ENCODE results near the gene SMOC2.
"Not testable (repeated sequence)": the region's sequence is repeated elsewhere in the genome, so short reads cannot be mapped to it uniquely, and the experiment has no call there.

SMOC2 gene

GRCh38 chr6:168676552-168677322 is 235.8 kb downstream of the SMOC2 start:
- H3K27me3 ChIP-seq (ENCODE audit: control insufficient read depth, insufficient read depth, low read length) = no peaks in the 10 kb centered on the region
- H3K9me3 ChIP-seq (ENCODE audit: control insufficient read depth, insufficient read depth, low read length) = no peaks in the 10 kb centered on the region
- H3K36me3 ChIP-seq (ENCODE audit: control insufficient read depth, insufficient read depth, low read length) = 0 out of 2 replicates have a peak, but pooled peaks cover 2% of the 10 kb centered on the region
- no peak overlapping the region for H3K27ac ChIP-seq (ENCODE audit: low read length)
- WGBS (ENCODE audit: insufficient coverage, insufficient read length) = no CpG with 5 or more reads among the region's 16 CpGs
- DNase-seq (ENCODE audit: low read depth, low spot score) = no peak
- peaks cover 5% of the 10 kb centered on the region; the same call in 1 of the 2 replicates for H3K4me1 ChIP-seq (ENCODE audit: control insufficient read depth, insufficient read depth, low read length)
- H3K4me3 ChIP-seq (ENCODE audit: low read length) = no peak overlapping the region

- not testable (repeated sequence) for H3K4me3 ChIP-seq (ENCODE audit: low read length); H3K27ac ChIP-seq (ENCODE audit: low read length); H3K9me3 ChIP-seq (ENCODE audit: control insufficient read depth, insufficient read depth, low read length); H3K27me3 ChIP-seq (ENCODE audit: control insufficient read depth, insufficient read depth, low read length); H3K36me3 ChIP-seq (ENCODE audit: control insufficient read depth, insufficient read depth, low read length); H3K4me1 ChIP-seq (ENCODE audit: control insufficient read depth, insufficient read depth, low read length); DNase-seq (ENCODE audit: low read depth, low spot score)
- no CpG with 5 or more reads among the region's 6 CpGs for WGBS (ENCODE audit: insufficient coverage, insufficient read length)
Measured at GRCh38 chr6:168677323-168677781, 236.4 kb downstream of the SMOC2 start.

DNA sequence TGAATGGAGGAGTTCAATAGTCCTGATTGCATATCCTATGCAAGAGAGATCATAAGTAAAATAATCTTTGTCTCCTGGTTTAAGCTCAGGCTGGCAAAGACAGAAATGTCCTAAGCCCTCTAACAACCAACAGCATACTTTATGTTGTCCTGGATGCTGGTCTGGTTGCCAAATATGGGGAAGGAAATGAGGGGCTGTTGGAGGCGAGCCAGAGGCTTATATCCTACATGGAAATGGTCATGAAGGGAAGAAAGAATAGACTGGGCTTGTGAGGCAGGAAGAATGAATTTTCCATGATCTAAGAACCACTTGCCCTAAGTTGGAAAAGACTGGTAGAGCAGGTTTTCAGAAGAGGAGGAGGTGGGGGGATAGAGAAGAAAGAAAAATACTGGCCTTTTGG is 237.1 kb downstream of the SMOC2 start:
- no CpG with 5 or more reads among the region's 1 CpG for WGBS (ENCODE audit: insufficient coverage, insufficient read length)
- Histone ChIP-seq H3K27ac (ENCODE audit: low read length) (no peak overlapping the region), H3K4me3 (ENCODE audit: low read length) (no peak overlapping the region), H3K27me3 (ENCODE audit: control insufficient read depth, insufficient read depth, low read length) (no peaks in the 10 kb centered on the region), H3K36me3 (ENCODE audit: control insufficient read depth, insufficient read depth, low read length) (0 out of 2 replicates have a peak, but pooled peaks cover 2% of the 10 kb centered on the region), H3K4me1 (ENCODE audit: control insufficient read depth, insufficient read depth, low read length) (peaks cover 5% of the 10 kb centered on the region; the same call in 1 of the 2 replicates), H3K9me3 (ENCODE audit: control insufficient read depth, insufficient read depth, low read length) (no peaks in the 10 kb centered on the region)
- DNase-seq (ENCODE audit: low read depth, low spot score) = no peak

GRCh38 chr6:168678588-168678987 is 237.6 kb downstream of the SMOC2 start:
- H3K4me1 ChIP-seq (ENCODE audit: control insufficient read depth, insufficient read depth, low read length) = peaks cover 6% of the 10 kb centered on the region; the same call in 1 of the 2 replicates
- no peak for DNase-seq (ENCODE audit: low read depth, low spot score)
- 0 out of 2 replicates have a peak, but pooled peaks cover 2% of the 10 kb centered on the region for H3K36me3 ChIP-seq (ENCODE audit: control insufficient read depth, insufficient read depth, low read length)
- no CpG with 5 or more reads among the region's 5 CpGs for WGBS (ENCODE audit: insufficient coverage, insufficient read length)
- H3K9me3 ChIP-seq (ENCODE audit: control insufficient read depth, insufficient read depth, low read length) = no peaks in the 10 kb centered on the region
- no peak overlapping the region for H3K27ac ChIP-seq (ENCODE audit: low read length)
- H3K27me3 ChIP-seq (ENCODE audit: control insufficient read depth, insufficient read depth, low read length) = no peaks in the 10 kb centered on the region
- H3K4me3 ChIP-seq (ENCODE audit: low read length) = no peak overlapping the region

DNA sequence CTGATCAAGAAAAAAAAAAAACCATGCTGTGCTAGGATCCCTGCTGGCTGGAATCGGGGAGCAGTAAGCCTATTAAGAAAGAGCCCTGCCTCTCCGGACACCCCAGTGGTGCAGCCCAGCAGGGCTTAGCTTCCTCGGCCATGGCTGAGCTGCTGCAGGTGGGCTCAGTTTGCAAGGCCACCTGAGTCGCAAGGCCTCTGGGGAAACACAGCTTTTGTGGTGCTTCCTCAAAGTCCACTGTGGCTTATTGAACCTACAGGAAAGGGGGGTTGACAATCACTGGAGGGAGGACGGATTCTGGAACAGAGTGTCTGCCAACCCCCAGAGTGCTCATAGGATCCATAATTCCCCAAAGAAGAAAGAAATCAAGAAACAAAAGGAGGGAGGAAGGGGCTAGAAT is 240.8 kb downstream of the SMOC2 start:
- Histone ChIP-seq H3K36me3 (ENCODE audit: control insufficient read depth, insufficient read depth, low read length) (no peaks in the 10 kb centered on the region), H3K4me1 (ENCODE audit: control insufficient read depth, insufficient read depth, low read length) (peaks cover 7% of the 10 kb centered on the region; the same call in 1 of the 2 replicates), H3K27ac (ENCODE audit: low read length) (no peak overlapping the region), H3K4me3 (ENCODE audit: low read length) (no peak overlapping the region), H3K9me3 (ENCODE audit: control insufficient read depth, insufficient read depth, low read length) (no peaks in the 10 kb centered on the region), H3K27me3 (ENCODE audit: control insufficient read depth, insufficient read depth, low read length) (no peaks in the 10 kb centered on the region)
- DNase-seq (ENCODE audit: low read depth, low spot score) = no peak
- WGBS (ENCODE audit: insufficient coverage, insufficient read length) = no CpG with 5 or more reads among the region's 5 CpGs

- H3K4me1 ChIP-seq (ENCODE audit: control insufficient read depth, insufficient read depth, low read length) = peaks cover 4% of the 10 kb centered on the region
- H3K36me3 ChIP-seq (ENCODE audit: control insufficient read depth, insufficient read depth, low read length) = no peaks in the 10 kb centered on the region
- H3K9me3 ChIP-seq (ENCODE audit: control insufficient read depth, insufficient read depth, low read length) = no peaks in the 10 kb centered on the region
- WGBS (ENCODE audit: insufficient coverage, insufficient read length) = no CpG with 5 or more reads among the region's 11 CpGs
- H3K4me3 ChIP-seq (ENCODE audit: low read length) = no peak overlapping the region
- H3K27ac ChIP-seq (ENCODE audit: low read length) = no peak overlapping the region
- DNase-seq (ENCODE audit: low read depth, low spot score) = no peak
- H3K27me3 ChIP-seq (ENCODE audit: control insufficient read depth, insufficient read depth, low read length) = no peaks in the 10 kb centered on the region
Measured at GRCh38 chr6:168683621-168684020, 242.6 kb downstream of the SMOC2 start.

DNA sequence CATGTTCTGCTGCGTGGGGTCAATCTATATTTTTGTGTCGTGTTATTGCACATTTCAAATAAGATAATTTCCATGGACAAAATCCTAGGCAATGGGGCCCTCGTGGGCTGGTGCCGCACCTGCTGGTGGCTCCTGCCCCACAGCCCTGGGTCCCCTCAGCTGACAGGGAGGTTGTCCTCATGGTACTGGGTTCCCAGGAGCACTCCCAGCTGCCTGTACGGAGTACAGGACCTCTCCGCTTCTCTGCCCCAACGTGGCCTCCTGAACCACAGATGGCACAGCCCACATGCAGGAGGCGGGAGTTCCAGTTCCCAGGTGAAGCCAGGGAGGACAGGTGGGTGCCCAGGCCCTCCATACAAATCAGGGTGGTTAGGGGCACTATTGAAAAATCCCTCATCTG is 243.5 kb downstream of the SMOC2 start:
- H3K36me3 ChIP-seq (ENCODE audit: control insufficient read depth, insufficient read depth, low read length) = no peaks in the 10 kb centered on the region
- no CpG with 5 or more reads among the region's 8 CpGs for WGBS (ENCODE audit: insufficient coverage, insufficient read length)
- H3K9me3 ChIP-seq (ENCODE audit: control insufficient read depth, insufficient read depth, low read length) = no peaks in the 10 kb centered on the region
- H3K4me1 ChIP-seq (ENCODE audit: control insufficient read depth, insufficient read depth, low read length) = peaks cover 4% of the 10 kb centered on the region
- no peak for DNase-seq (ENCODE audit: low read depth, low spot score)
- no peaks in the 10 kb centered on the region for H3K27me3 ChIP-seq (ENCODE audit: control insufficient read depth, insufficient read depth, low read length)
- H3K4me3 ChIP-seq (ENCODE audit: low read length) = no peak overlapping the region
- no peak overlapping the region for H3K27ac ChIP-seq (ENCODE audit: low read length)

DNA sequence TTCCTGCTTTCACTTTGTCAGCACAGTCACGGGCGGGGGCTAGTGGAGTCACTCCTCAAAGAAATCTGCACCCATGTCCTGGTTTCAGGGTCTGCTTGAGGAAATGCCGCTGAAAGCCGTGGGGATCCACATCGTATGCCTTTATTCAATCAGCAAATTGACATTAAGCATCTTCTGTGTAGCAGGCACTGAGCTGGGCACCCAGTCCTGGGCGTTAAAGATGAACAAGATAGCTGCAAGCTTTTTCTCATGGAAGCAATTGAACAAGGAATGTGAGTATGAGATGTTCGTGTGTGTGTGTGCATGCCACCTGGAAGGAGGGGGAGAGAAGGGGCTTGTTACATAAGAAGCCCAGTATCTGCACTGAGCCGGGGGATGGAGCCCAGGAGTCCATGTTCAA is 243.9 kb downstream of the SMOC2 start:
- no CpG with 5 or more reads among the region's 8 CpGs for WGBS (ENCODE audit: insufficient coverage, insufficient read length)
- DNase-seq (ENCODE audit: low read depth, low spot score) = no peak
- H3K36me3 ChIP-seq (ENCODE audit: control insufficient read depth, insufficient read depth, low read length) = no peaks in the 10 kb centered on the region
- no peaks in the 10 kb centered on the region for H3K9me3 ChIP-seq (ENCODE audit: control insufficient read depth, insufficient read depth, low read length)
- H3K27me3 ChIP-seq (ENCODE audit: control insufficient read depth, insufficient read depth, low read length) = no peaks in the 10 kb centered on the region
- H3K4me1 ChIP-seq (ENCODE audit: control insufficient read depth, insufficient read depth, low read length) = peaks cover 4% of the 10 kb centered on the region
- H3K4me3 ChIP-seq (ENCODE audit: low read length) = no peak overlapping the region
- no peak overlapping the region for H3K27ac ChIP-seq (ENCODE audit: low read length)

GRCh38 chr6:168686029-168686738 is 245.2 kb downstream of the SMOC2 start:
- Histone ChIP-seq H3K27me3 (ENCODE audit: control insufficient read depth, insufficient read depth, low read length) (no peaks in the 10 kb centered on the region), H3K27ac (ENCODE audit: low read length) (no peak overlapping the region), H3K36me3 (ENCODE audit: control insufficient read depth, insufficient read depth, low read length) (no peaks in the 10 kb centered on the region), H3K9me3 (ENCODE audit: control insufficient read depth, insufficient read depth, low read length) (no peaks in the 10 kb centered on the region), H3K4me1 (ENCODE audit: control insufficient read depth, insufficient read depth, low read length) (peaks cover 4% of the 10 kb centered on the region), H3K4me3 (ENCODE audit: low read length) (no peak overlapping the region)
- WGBS (ENCODE audit: insufficient coverage, insufficient read length) = no CpG with 5 or more reads among the region's 25 CpGs
- no peak for DNase-seq (ENCODE audit: low read depth, low spot score)

GRCh38 chr6:168686831-168687730 is 246.1 kb downstream of the SMOC2 start:
- whole genome bisulfite sequencing (ENCODE audit: insufficient coverage, insufficient read length) = no CpG with 5 or more reads among the region's 14 CpGs
- Histone ChIP-seq H3K36me3 (ENCODE audit: control insufficient read depth, insufficient read depth, low read length) (no peaks in the 10 kb centered on the region), H3K4me1 (ENCODE audit: control insufficient read depth, insufficient read depth, low read length) (peaks cover 5% of the 10 kb centered on the region), H3K27ac (ENCODE audit: low read length) (no peak overlapping the region), H3K9me3 (ENCODE audit: control insufficient read depth, insufficient read depth, low read length) (no peaks in the 10 kb centered on the region), H3K27me3 (ENCODE audit: control insufficient read depth, insufficient read depth, low read length) (no peaks in the 10 kb centered on the region), H3K4me3 (ENCODE audit: low read length) (no peak overlapping the region)
- DNase-seq (ENCODE audit: low read depth, low spot score) = no peak
